Keratinocyte (primary cell): ENCODE results near the gene INSYN1. TPM values are rescaled to one million over a fixed set of nuclear protein-coding genes. Genes with fewer than 3 reads are reported as not detected.

Source experiments
- DNase-seq: peaks from one replicate; pipeline ENCODE4 v3.0.0-alpha.2; 2011; ENCODE audit warnings: low read depth, missing footprints, low spot score
- FAIRE-seq: peaks from 2 replicates; lab custom pipeline; 2011; peaks lifted over from hg19 to GRCh38; lab: Jason Lieb, UNC
- H2AFZ ChIP-seq: 2 replicates; pipeline ENCODE4 v1.6.0; 2012; ENCODE audit warnings: low read length, control low read depth, inconsistent platforms; ENCODE audit not compliant: control insufficient read depth
- H3K27ac ChIP-seq: 2 replicates; pipeline ENCODE4 v1.5.1; 2011; ENCODE audit warnings: low read length; ENCODE audit not compliant: control insufficient read depth, insufficient read depth
- H3K27me3 ChIP-seq: 3 replicates; pipeline ENCODE4 v1.6.0; 2011; ENCODE audit warnings: low read length; ENCODE audit not compliant: control insufficient read depth, insufficient read depth; ENCODE audit errors: extremely low read depth
- H3K36me3 ChIP-seq, 2 experiments: 2 replicates in 1 of 2; 3 replicates in 1 of 2; pipeline ENCODE4 v1.5.1; 2011; ENCODE audit warnings: low read length in 2 of 2, mild to moderate bottlenecking in 1 of 2; ENCODE audit not compliant: control insufficient read depth in 2 of 2, insufficient read depth in 2 of 2; ENCODE audit errors: extremely low read depth in 1 of 2
- H3K4me1 ChIP-seq: 3 replicates; pipeline ENCODE4 v1.5.1; 2011; ENCODE audit warnings: low read length; ENCODE audit not compliant: control insufficient read depth, insufficient read depth; ENCODE audit errors: extremely low read depth
- H3K4me2 ChIP-seq: 3 replicates; pipeline ENCODE4 v1.6.0; 2011; ENCODE audit warnings: low read depth, low read length; ENCODE audit not compliant: control insufficient read depth, insufficient read depth; ENCODE audit errors: extremely low read depth
- H3K4me3 ChIP-seq, 3 experiments: fragments of 200-600 bp in 1 of 3; sonication (generic) in 1 of 3; 2 replicates in 2 of 3; 3 replicates in 1 of 3; pipeline ENCODE4 v1.5.1; 2011 to 2016; ENCODE audit warnings: low read length in 3 of 3, mild to moderate bottlenecking in 3 of 3, control low read depth in 2 of 3, inconsistent platforms in 1 of 3, low read depth in 1 of 3, mixed read lengths in 1 of 3, mixed run types in 1 of 3, moderate library complexity in 1 of 3; ENCODE audit not compliant: control insufficient read depth in 2 of 3, insufficient read depth in 2 of 3; ENCODE audit errors: extremely low read depth in 1 of 3
- H3K79me2 ChIP-seq: 2 replicates; pipeline ENCODE4 v1.6.0; 2012; ENCODE audit warnings: low read length; ENCODE audit not compliant: control insufficient read depth, insufficient read depth
- H3K9ac ChIP-seq: 3 replicates; pipeline ENCODE4 v1.6.0; 2011; ENCODE audit warnings: low read length; ENCODE audit not compliant: control insufficient read depth, insufficient read depth; ENCODE audit errors: extremely low read depth
- H3K9me1 ChIP-seq: 3 replicates; pipeline ENCODE4 v1.6.0; 2011; ENCODE audit warnings: low read length; ENCODE audit not compliant: control insufficient read depth, insufficient read depth; ENCODE audit errors: extremely low read depth
- H3K9me3 ChIP-seq: 2 replicates; pipeline ENCODE4 v1.5.1; 2012; ENCODE audit warnings: low read depth, low read length; ENCODE audit not compliant: control insufficient read depth
- H4K20me1 ChIP-seq: 3 replicates; pipeline ENCODE4 v1.6.0; 2011; ENCODE audit warnings: low read length; ENCODE audit not compliant: control insufficient read depth, insufficient read depth; ENCODE audit errors: extremely low read depth
- CTCF ChIP-seq, 3 experiments: IDR thresholded peaks in 1 of 3; conservative IDR thresholded peaks in 1 of 3; optimal IDR thresholded peaks in 1 of 3; 2 replicates in 2 of 3; 3 replicates in 1 of 3; pipeline versions ENCODE3 to v1.5.1; 2011; ENCODE audit warnings: low read length in 3 of 3, mild to moderate bottlenecking in 3 of 3, moderate library complexity in 2 of 3, control low read depth in 1 of 3, inconsistent platforms in 1 of 3; ENCODE audit not compliant: insufficient read depth in 2 of 3; ENCODE audit errors: extremely low read depth in 1 of 3
- EZH2 ChIP-seq: IDR thresholded peaks from one replicate; pipeline ENCODE4 v1.6.1; 2012; ENCODE audit warnings: inconsistent platforms, mild to moderate bottlenecking, low read length, moderate library complexity
- dilution Hi-C: fragments of 300-500 bp; cut with MboI; formaldehyde crosslinking; loops from one replicate; pipeline ENCODE4 v1.7.0; 2020; ENCODE audit warnings: low sequenced_read_pairs; ENCODE audit not compliant: extremely low pct_ligation_motif_present
- polyA plus RNA-seq, 5 experiments: library from polyadenylated mRNA; depleted of rRNA in 3 of 5; stranded (reverse) in 3 of 5; stranded (forward) in 1 of 5; unstranded in 1 of 5; fragments of >200 nt; gene quantifications; 1 replicate in 1 of 5; 2 replicates in 3 of 5; 3 replicates in 1 of 5; pipeline versions ENCODE4 v1.2.1 to v1.2.3, GENCODE V29; 2011 to 2012; ENCODE audit warnings: missing spikeins in 2 of 5, low read depth in 1 of 5, low replicate concordance in 1 of 5

Gene INSYN1
- polyA plus RNA-seq, 1 donor (not counting 4 experiments of a cell fraction or from before 2014, with no cell fraction given) = 0.47 TPM

GRCh38 chr15:73746261-73746660 lies 6.9 kb downstream of the INSYN1 start:
- no peak for DNase-seq
- Histone ChIP-seq H3K36me3 (no peaks in the 10 kb centered on the region), H3K27ac (no peak overlapping the region), H3K4me1 (no peaks in the 10 kb centered on the region), H3K27me3 (peaks cover 31% of the 10 kb centered on the region), H3K79me2 (no peaks in the 10 kb centered on the region), H3K4me3 (no peak overlapping the region), H3K9me3 (no peaks in the 10 kb centered on the region), H2AFZ (no peak overlapping the region), H3K4me2 (no peak overlapping the region), H3K9me1 (no peaks in the 10 kb centered on the region), H4K20me1 (no peaks in the 10 kb centered on the region), H3K9ac (no peak overlapping the region)
- no peak for FAIRE-seq
- dilution Hi-C loops = no loop called here
- TF ChIP-seq CTCF (optimal IDR thresholded peaks at IDR 0.05 in 1 of 3, IDR thresholded peaks at IDR 0.05 in 1 of 3, conservative IDR thresholded peaks at IDR 0.05 in 1 of 3; ENCODE audit: extremely low read depth in 1 of 3, insufficient read depth in 2 of 3, low read length in 3 of 3) (no peak), EZH2 (no peak)

- no peak for TF ChIP-seq CTCF (optimal IDR thresholded peaks at IDR 0.05 in 1 of 3, IDR thresholded peaks at IDR 0.05 in 1 of 3, conservative IDR thresholded peaks at IDR 0.05 in 1 of 3; ENCODE audit: extremely low read depth in 1 of 3, insufficient read depth in 2 of 3, low read length in 3 of 3)
- no peak for TF ChIP-seq EZH2
- Histone ChIP-seq H3K79me2 (no peaks in the 10 kb centered on the region), H3K27ac (no peak overlapping the region), H3K4me2 (no peak overlapping the region), H3K9me3 (no peaks in the 10 kb centered on the region), H3K36me3 (no peaks in the 10 kb centered on the region), H3K9ac (no peak overlapping the region), H3K9me1 (no peaks in the 10 kb centered on the region), H3K4me3 (no peak overlapping the region), H4K20me1 (no peaks in the 10 kb centered on the region), H3K4me1 (no peaks in the 10 kb centered on the region), H2AFZ (no peak overlapping the region), H3K27me3 (peaks cover 19% of the 10 kb centered on the region)
- dilution Hi-C loops = no loop called here
- no peak for DNase-seq
- FAIRE-seq = no peak
These were observed 8.1 kb downstream of the INSYN1 start for GRCh38 chr15:73745073-73745472.
